Measurements from ENCODE around the gene ALDH1A1.

Gene ALDH1A1

DNA sequence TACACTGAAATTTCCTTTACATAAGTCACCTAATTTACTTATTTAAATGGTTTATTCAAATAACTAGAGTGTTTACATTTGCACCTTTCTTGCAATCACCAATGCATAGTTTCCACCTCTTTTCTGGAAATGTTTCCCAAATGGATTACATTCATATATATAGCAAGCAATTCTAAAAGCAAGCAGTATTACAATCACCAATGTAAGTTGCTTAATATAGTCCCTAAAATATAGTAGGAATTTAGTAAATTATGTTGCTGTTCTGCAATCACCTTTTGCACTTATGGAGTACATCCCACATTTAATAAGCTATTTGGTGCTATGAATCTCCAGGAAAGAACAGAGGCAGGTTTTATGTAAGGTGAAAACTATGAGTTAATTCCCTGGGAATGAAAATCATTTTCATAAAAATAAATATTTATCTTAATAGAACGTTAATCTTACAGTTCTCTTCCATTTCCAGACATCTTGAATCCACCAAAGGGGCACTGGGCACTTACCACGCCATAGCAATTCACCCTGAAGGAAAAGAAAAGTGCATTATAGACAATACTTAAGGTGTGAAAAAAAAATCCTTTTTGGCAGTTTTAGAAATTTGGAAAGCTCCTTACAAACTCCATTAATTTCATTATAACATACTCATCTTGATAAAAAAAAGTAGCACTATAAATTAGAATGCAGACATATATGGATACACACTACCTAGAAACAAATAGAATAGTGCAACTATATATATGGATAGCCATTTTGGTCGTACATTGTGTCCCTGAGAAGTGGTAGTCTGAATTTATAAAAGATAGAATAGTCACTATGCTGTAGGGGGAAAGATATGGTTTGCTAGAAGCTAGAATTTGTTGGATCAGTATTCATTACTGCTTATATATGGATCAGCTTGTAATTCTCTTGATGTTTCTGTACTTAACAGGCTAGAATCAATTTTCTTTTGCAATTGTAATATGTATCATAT lies 47.1 kb downstream of the ALDH1A1 start:
- Histone ChIP-seq H3K27ac (ENCODE audit: poor library complexity, severe bottlenecking) (no peak overlapping the region), H3K36me3 (ENCODE audit: low read depth) (no peaks in the 10 kb centered on the region), H3K4me1 (ENCODE audit: insufficient read depth, poor library complexity, severe bottlenecking) (no peaks in the 10 kb centered on the region), H3K27me3 (ENCODE audit: insufficient read depth, poor library complexity, severe bottlenecking) (no peaks in the 10 kb centered on the region), H3K9me3 (ENCODE audit: severe bottlenecking) (no peaks in the 10 kb centered on the region), H3K4me3 (ENCODE audit: severe bottlenecking) (no peak overlapping the region)
- DNase-seq (ENCODE audit: low spot score) (no peak), ATAC-seq (ENCODE audit: low read depth) (no peak)
- TF ChIP-seq, protein P1, sequence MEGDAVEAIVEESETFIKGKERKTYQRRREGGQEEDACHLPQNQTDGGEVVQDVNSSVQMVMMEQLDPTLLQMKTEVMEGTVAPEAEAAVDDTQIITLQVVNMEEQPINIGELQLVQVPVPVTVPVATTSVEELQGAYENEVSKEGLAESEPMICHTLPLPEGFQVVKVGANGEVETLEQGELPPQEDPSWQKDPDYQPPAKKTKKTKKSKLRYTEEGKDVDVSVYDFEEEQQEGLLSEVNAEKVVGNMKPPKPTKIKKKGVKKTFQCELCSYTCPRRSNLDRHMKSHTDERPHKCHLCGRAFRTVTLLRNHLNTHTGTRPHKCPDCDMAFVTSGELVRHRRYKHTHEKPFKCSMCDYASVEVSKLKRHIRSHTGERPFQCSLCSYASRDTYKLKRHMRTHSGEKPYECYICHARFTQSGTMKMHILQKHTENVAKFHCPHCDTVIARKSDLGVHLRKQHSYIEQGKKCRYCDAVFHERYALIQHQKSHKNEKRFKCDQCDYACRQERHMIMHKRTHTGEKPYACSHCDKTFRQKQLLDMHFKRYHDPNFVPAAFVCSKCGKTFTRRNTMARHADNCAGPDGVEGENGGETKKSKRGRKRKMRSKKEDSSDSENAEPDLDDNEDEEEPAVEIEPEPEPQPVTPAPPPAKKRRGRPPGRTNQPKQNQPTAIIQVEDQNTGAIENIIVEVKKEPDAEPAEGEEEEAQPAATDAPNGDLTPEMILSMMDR (IDR thresholded peaks at IDR 0.05; ENCODE audit: poor library complexity, severe bottlenecking): no peak

DNA sequence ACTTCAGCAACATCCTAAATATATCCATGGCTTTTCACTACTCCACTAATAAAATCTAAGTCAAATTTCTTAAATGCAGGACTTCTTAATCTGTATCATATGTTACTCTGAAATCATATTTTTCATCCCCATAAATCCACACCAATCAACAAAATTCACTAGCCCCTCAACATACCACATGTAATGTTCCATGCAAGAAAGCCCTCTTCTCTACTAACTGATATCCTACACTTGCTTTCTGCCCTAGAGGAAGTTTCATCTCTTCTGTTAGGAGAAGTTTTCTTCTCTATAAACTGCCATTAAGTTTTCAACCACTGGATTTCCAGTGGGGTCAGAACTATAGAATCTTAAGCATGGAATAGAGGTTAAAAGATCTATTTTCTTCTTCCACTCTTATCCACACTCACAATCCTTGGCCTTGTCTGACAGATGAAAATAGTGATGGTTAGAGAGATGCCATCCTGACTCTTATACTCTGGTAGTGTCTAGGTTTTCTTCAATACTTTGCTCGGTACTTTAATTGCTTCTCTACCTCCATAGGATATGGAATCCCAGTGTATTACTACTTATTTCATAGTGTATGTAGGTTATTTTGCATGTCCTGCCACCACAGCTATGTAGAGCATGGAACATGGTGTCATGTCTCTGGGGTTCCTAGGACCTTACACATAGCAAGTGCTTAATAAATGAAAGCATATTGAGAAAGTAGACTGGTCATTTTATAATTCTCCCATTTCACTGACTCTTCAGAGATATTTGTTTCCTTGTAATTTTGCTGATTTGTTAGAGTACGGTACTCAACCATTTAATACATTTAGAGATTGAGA lies 48.4 kb downstream of the ALDH1A1 start:
- no peaks in the 10 kb centered on the region for H3K36me3 ChIP-seq (ENCODE audit: low read depth)
- no peaks in the 10 kb centered on the region for H3K4me1 ChIP-seq (ENCODE audit: insufficient read depth, poor library complexity, severe bottlenecking)
- H3K4me3 ChIP-seq (ENCODE audit: severe bottlenecking): no peak overlapping the region
- TF ChIP-seq, protein P1 (IDR thresholded peaks at IDR 0.05; ENCODE audit: poor library complexity, severe bottlenecking): no peak
- H3K9me3 ChIP-seq (ENCODE audit: severe bottlenecking): no peaks in the 10 kb centered on the region
- ATAC-seq (ENCODE audit: low read depth) (no peak), DNase-seq (ENCODE audit: low spot score) (no peak)
- H3K27ac ChIP-seq (ENCODE audit: poor library complexity, severe bottlenecking): no peak overlapping the region
- H3K27me3 ChIP-seq (ENCODE audit: insufficient read depth, poor library complexity, severe bottlenecking): no peaks in the 10 kb centered on the region

DNA sequence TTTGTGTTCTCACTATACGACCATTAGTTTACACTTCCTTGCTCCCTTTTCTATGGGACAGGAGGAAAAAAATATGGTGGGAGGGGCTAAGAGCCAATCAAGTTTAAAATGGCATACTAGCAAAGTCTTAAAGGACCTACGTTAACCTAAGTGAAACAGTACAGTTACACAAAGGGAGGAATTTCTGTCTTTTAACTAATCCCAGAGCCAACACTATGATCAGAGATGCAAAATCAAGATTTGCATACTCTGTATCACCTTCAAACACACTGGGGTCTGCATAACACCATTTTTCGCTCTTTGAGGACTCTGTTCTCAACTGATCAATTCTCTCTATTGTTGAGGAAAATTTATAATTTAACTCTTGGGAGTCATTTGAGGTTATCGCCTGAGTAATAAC lies 49.8 kb downstream of the ALDH1A1 start:
- Histone ChIP-seq H3K27ac (ENCODE audit: poor library complexity, severe bottlenecking) (no peak overlapping the region), H3K4me1 (ENCODE audit: insufficient read depth, poor library complexity, severe bottlenecking) (no peaks in the 10 kb centered on the region), H3K9me3 (ENCODE audit: severe bottlenecking) (no peaks in the 10 kb centered on the region), H3K27me3 (ENCODE audit: insufficient read depth, poor library complexity, severe bottlenecking) (no peaks in the 10 kb centered on the region), H3K4me3 (ENCODE audit: severe bottlenecking) (no peak overlapping the region), H3K36me3 (ENCODE audit: low read depth) (no peaks in the 10 kb centered on the region)
- TF ChIP-seq, protein P1 (IDR thresholded peaks at IDR 0.05; ENCODE audit: poor library complexity, severe bottlenecking): no peak
- DNase-seq (ENCODE audit: low spot score): no peak
- ATAC-seq (ENCODE audit: low read depth): no peak

DNA sequence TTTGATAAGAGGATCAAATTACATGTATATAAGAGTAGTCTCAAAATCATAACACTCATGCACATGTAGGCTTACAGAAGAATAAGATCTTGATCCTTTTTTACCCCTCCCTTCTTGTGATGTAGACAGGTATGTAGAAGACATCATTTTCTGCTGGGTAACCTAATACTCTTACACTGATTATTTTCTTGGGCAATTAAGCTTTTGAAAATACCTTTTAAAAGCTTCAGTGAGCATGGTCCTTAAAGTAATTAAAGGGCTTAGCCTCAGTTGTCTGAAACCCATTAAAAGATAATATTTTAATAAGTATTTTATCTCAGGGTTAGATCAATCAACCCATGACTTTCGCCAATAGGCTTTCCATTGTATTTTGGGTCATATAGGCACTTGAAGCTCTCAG lies 50.6 kb downstream of the ALDH1A1 start:
- no peaks in the 10 kb centered on the region for H3K9me3 ChIP-seq (ENCODE audit: severe bottlenecking)
- ATAC-seq (ENCODE audit: low read depth) (no peak), DNase-seq (ENCODE audit: low spot score) (no peak)
- H3K27ac ChIP-seq (ENCODE audit: poor library complexity, severe bottlenecking): no peak overlapping the region
- no peaks in the 10 kb centered on the region for H3K27me3 ChIP-seq (ENCODE audit: insufficient read depth, poor library complexity, severe bottlenecking)
- no peaks in the 10 kb centered on the region for H3K4me1 ChIP-seq (ENCODE audit: insufficient read depth, poor library complexity, severe bottlenecking)
- H3K36me3 ChIP-seq (ENCODE audit: low read depth): no peaks in the 10 kb centered on the region
- TF ChIP-seq, protein P1 (IDR thresholded peaks at IDR 0.05; ENCODE audit: poor library complexity, severe bottlenecking): no peak
- no peak overlapping the region for H3K4me3 ChIP-seq (ENCODE audit: severe bottlenecking)

Measured in RWPE2 (cell line).